DLD1 (cell line): ENCODE data around the gene RNFT2.

Experiments
- in situ Hi-C: cut with HindIII; loops from 2 replicates; pipeline ENCODE4 v1.10.0; 2017; ENCODE audit warnings: low sequenced_read_pairs

Gene RNFT2

DNA sequence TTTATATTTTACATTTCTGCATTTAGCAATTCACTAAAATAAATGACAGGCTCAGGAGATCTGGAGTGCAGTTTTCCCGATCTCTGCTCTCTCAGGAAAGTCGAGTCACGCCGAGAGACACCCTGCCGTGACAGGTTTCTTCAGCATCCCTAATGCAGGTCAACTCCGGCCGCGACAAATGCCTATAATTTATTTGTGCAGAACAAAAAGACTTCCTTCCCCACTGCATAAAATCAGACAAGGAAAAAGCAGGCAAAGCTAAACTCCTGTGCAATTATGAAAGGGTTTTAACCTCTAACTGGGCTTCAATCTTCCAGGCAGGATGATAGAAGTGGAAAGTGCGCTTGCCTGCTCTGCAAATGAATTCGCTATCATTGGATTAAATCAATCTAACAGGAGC lies 28.3 kb upstream of the RNFT2 start:
- in situ Hi-C loops = no loop called here

DNA sequence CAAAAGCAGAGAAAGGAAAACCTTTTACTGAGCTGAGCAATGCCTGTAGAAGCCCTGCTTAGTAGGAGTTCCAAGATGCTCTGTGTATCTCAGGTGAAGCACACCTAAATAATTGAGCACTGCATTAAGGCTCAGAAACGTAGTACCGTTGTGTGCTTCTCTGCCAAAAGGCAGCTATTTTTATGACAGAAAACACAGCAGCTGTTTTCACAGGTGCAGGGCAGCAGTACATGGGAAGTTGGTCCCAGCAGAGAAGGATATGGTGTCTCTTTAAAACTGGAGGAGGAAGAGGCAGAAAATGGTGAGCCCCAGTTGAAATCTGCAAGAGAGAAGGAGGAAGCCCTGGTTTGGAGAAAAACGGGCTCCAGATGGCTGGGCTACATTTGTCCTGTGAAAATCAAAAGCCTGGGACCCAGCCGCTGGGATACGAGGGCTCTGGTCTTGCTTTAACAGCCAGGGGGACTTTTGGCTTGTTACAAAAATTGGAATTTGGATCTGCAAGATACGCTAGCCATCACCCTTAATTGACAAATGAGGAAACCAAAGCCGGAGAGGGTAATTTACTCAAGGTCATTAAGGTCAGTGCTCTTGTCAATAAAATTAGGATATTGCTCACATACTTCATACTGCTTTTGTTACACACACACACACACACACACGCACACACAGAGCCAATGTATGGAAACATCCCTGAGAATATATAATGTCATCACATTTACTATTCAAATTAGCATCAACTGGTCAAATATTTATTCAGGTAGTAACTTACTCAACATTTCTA lies 27.6 kb upstream of the RNFT2 start:
- in situ Hi-C loops = no loop called here

DNA sequence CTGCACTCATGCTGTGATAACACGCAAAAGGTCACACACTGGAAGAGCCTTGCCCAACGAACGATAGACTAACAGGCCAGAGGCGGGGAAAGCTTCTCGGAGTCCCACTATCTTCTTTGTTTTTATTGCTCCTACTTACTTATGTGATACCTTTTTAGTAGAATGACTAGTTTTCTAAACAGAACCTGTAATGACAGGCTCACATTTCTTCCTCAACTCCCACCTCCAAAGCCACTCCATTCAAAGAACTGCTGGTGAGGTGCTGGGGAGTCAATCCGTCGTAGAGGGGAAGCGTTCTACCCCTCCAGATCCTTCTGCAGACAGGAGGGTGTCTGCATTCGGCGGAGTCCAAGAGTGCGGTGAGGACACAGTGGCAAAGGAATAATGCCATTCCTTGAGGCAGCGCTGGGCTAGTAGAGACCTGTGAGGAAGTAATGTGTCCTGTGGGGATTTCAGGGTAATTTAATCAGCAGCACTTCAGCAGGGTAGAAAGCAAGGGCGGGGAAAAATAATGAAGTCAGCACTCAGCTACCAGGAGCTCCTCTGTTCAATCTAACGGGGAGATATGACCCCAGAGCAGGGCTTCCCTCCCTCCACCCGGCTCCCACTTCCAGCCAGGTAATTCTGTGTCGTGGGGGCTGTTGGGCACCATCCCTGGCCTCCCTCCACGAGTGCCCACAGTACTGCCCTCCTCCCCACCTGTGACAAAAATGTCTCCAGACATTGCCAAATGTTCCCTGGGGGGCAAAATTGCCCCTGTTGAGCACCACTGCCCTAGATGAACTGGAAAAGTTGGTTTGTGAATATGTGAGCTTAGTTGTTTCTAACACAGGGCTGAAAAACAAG lies 25.4 kb upstream of the RNFT2 start:
- in situ Hi-C loops = no loop called here

DNA sequence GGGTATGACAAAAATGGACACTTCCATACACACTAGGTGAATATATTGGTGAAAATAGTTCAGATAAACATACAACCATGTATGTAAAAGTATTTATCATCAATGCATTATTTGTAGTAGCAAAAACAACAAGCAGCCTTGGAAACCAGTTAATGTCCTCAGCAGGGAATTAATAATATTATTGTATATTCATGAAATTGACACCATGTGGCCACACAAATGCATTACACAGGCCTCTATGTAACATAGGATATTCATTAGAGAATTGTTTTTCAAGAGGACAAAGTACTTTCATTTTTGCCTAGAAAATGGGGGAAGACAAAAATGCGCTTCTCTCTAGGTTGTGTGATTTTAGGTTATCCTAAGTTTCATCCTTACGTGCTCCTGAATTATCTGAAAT lies 24.6 kb upstream of the RNFT2 start:
- in situ Hi-C loops = no loop called here

DNA sequence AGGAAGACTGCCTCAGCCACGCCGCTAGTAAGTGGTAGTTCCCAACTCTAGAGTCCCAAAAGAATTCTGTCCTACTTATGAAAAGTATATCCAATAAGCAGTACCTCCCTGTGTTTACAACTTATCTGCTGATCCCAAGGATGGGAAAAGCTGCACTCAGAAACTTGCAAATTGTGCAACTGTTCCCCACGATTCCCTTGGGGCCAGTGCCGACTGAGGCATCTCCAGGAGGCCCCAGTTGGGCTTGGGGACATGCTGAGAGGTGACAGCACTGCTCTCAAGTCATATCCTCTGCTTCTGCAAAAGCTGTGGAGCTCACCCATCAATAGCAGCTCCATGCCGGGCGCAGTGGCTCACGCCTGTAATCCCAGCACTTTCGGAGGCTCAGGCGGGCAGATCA lies 23.9 kb upstream of the RNFT2 start:
- in situ Hi-C loops = no loop called here

DNA sequence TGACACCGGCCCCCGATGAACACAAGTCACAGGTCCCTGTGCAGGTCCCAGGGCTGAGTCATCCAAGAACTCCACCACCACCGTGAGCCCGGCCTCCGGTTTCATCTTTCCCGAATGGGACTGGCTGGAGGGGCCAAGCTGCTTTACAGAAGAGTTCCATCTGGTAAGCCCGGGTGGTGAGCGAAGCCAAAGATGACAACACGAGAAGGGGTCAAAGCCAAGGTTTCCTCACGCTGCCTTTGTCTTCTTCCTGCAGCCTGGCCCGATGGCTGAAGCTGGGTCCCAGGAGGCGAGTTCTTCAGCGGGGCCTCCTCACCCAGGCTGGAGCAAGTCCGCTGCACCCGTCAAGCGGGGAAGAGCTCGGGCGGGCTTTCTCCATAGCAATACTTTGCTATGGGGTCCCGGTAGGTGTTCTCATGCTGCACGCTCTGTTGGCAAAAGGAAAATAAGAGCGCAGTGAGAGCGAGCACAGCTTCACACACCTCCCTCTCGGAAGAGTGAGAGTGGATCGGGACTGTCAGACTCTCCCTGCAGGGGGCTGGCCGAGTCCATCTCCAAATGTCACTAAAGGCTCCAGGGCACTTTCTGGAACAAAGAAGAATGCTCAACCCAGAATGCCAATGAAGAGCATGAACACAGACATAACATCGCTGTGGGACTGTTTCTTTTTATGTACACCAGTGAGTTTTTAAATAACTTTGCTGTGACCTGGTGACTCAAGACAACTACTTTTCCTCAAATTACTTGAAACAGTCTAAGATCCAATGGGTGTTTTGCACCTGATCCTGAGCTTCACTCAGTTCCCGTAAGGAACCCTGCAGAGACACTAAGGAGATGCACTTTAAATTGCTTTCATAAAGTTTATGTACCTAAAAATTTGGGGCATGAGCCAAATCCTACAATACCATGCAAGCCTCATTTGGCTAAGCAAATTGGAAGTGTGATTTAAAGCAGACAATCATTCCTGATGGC lies 20.4 kb upstream of the RNFT2 start:
- in situ Hi-C loops = no loop called here

DNA sequence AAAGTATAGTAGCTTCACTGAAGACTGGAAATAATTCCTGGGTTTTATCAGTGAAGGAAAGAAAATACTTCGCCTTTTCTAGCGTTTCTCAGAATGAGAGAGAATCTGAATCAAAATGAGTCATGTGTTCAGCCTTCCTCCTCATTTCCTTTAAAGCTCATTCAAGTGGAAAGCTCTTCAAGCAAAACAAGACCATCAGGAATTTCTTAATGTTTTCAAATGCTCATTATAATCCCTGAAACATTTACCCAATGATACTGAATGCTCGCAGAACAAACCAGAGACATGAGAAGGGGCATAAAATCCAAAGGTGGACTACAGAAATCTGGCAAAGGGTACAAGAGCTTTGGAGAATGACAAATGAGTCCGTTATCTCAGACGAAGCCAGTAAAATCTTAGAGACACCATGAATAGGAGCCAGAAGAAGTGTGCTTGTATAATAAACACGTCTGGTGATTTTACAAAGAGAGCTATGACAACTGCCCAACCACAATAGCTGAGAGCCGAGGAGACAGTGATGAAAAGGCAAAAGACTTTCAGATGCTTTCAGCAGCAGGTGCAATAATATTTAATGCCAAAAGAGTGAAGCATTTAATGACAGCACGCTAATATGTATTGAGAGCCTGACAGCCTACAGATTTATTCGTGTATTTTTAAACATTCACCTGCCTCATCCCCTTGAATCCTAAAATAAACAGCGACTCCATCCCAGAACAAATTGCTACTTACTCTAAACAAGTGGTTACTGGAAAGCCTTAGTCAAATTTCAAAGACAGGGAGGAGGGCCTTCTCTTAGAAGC lies 19.3 kb upstream of the RNFT2 start:
- in situ Hi-C loops = no loop called here

DNA sequence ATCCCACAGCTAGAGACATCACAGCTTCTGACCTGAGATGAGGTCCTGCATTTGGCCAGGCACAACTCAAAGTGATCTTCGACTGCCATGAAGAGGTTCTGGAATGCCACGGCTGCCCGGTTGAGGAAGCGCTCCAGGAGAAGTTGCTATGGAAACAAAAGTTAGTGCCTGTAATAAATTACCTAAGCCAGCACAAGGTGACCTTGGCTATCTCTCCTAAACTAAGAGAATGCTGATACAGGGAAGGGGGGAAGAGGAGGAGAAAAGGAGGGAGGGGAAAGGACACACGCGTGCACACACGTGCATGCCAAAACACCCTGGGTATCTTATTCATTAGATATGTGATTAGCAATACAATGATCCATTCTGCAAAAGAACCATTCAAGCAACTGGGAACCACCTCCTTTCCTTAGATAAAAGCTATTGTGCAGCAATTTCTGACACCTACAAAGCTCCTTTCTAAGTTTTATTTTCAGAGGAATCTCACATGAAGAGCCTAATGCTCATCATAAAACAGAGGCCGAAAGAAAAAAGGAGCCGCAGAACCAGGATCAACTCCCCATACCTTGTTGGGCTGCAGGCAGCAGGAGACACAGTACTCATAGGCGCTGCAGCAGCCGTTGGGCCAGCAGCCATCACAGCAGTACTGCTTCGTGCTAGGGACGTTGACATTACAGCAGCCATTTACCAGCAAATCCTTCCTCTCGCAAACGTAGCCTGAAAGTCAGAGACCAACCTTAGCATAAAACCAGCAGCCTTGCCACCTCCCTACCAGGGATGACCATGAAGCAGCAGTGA lies 18.2 kb upstream of the RNFT2 start:
- in situ Hi-C loops = no loop called here

DNA sequence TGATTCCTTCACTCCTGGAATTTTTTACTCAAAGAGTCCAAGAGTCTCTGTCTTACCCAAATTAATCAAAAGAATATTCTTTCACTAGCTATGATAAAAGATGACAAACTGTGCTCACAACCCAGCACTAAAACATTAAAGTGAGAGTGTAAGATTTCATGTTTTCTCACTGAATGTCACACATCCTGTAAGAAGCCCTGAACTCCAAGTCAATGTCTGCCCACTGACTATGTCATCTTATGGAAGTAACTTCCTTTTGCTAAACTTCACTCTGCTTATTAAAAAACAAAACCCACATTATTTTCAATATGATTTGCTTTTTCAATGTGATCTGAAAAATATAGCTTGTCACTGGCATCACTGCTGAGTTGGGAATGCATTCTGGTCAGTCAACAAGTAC lies 15.9 kb upstream of the RNFT2 start:
- in situ Hi-C loops = no loop called here

DNA sequence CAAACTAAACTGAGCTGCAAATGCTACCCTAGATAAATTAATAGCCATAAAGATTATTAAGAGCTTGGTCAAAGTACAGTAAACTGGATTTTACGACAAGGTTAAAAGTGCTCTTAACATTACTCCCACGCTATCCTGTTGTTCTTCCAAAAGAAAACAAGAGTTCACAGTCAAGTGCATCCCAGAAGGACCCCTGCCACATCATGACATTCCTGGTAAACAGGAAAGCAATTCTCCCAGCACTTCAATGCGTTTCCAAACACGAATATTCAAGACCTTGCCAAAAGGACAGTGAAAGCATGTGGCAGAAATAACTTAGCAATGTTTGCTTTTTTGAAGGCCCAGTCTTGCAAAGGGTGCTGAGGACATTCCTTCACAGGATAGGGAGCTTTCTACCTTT lies 11.4 kb upstream of the RNFT2 start:
- in situ Hi-C loops = no loop called here

DNA sequence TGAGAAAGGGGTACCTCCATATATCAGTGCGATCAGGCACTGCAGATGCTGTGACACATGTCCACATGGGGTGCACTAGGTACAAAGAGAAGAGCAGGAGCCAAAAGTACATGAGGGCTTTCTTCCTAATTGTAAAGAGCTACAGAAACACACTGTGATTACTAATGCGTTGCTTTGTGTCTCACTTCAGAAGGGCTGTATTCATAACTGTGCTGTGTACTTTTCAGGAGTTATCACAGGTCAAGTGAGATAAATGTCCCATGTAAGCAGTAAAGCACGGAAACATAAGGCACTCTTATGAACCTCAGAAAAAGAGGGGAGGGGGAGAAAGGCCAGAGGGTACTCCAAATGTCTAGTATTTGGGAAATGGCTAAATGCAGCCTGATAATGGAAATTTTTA lies 10.9 kb upstream of the RNFT2 start:
- in situ Hi-C loops = no loop called here

DNA sequence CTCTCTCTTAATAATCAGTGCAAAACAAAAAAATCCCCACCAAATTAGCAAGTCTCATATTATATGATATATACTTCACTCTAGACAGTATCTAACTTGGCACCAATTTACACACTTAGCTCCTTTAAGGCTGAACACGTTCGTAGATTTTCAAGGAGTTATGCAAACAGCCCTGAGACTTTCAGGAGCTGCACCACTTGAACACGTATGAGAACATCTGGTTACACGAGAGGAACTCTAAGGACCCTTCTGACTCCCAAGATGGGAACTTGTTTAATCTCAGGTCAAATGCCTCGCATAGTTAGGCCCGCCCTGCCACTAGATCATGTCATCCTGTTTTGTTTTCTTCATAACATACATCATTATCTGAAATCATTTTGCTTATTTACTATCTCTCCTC lies 10.2 kb upstream of the RNFT2 start:
- in situ Hi-C loops = no loop called here

DNA sequence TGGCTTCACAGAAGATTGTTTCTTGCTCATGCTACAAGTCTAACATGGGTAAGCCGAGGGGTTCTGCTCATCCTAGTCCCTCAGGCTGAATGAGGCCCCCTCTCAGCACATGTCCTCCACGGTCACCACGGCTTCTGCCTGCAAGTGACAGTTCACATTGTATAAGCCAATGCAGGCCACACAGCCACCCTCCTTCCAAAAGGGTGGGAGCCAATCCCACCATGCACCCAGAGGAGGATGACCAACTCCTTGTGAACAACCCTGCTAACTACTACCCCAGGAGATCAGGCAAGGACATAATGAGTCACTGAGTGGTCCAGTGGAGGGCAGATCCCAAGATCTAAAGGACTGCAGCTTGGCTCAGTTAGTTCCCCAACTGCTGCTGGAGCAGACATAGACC lies 6.3 kb upstream of the RNFT2 start:
- in situ Hi-C loops = no loop called here

DNA sequence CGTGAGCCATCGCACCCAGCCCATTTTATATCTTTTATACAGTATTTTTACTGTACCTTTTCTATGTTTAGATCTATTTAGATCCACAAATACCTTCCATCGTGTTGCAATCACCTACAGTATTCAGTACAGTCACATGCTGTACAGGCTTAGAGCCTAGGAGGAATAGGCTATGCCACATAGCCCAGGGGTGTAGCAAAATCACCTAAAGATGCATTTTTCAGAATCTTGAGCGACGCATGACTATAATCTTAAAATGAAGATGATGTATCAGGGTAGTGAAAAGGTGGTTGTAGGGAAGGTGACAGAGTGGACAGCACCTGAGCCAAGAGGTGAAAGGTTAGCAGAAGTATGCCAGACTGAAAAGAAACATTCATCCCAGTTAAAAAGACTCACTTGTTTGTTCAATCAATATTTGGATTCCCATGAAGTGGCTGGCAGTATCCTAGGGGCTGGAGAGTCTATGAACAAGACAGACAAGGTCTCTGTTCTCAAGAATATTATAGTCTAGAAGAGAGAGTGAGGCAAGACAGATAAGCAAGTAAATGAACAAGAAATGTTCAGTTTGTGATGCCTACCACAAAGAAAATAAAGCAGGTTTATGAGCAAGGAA lies 3.9 kb upstream of the RNFT2 start:
- in situ Hi-C loops = no loop called here

DNA sequence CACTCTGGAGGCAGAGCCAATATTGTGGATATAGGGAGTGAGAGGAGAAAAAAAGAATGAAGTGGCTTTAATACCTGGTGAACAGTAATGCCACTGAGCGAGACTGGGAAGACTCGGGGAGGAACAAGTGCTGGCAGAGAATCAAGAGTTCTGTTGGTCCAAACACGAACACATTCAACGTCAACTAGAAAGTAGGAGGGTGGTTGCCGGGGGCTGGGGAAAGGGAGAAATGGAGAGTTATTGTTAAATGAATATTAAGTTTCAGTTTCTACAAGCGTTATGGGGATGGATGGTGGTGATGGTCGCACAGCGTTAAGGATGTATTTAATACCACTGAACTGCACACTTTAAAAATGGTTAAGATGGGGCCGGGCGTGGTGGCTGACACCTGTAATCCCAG lies 3.0 kb upstream of the RNFT2 start:
- in situ Hi-C loops = no loop called here

DNA sequence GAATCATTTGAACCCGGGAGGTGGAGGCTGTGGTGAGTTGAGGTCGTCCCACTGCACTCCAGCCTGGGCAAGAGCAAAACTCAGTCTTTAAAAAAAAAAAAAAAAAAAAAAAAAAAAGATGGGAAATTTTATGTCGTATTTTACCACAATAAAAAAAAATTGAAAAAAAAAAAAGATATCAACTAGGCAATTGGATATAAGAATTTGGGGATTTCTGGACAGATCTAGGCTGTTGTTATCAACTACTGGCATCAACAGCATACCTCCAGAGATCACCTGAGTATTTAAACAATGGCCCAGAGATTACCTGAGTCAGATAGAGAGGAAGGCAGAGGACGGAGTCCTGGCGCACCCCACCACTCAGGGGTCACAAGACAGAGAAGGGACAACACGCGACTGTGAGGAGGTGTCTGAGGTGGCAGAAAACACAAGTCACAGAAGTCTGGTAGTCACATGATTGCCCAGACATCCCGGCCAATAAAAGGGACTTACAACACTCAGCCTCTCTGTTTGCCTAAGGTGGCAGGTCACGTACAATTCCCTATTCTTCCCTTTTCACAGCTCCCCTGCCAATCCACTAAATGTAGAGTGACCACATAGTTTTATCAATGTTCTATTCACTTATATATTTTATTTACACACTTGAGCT lies 2.0 kb upstream of the RNFT2 start:
- in situ Hi-C loops = no loop called here

DNA sequence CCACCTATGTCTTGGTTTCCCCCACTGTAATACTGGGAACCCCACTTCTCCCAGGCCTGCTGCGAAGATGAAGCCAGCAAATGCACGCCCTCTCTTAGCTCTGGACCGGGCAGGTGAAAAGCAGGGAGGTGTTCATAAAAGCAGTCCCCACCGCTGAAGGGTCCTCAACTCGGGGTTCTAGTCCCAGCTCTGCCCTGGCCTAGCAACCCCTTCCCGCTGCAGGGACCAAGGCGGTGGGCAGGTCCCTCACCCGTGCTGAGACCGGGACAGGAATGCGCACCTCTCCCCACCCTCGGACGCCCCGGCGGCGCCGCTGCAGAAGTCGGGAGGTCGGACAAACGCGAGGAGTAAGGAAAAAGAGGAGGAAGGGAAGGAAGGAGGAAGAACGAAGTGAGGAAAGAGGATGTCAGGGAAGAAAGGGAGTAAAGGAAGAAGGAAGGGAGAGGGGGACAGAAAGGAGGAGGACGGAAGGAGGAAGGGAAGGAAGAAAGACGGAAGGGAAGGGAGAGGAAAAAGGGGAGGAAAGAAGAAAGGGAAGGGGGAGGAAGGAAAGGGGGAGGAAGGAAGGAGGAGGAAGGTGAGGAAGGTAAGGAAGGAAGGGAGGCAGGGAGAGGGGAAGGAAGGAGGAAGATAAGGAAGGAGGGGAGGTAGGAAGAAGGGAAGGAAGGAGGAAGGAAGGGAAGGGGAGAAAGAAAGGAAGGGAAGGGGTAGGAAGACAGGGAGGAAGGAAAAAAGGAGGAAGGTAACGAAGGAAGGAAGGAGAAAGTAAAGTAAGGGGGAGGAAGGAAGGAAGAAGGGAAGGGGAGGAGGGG lies 947 bp upstream of the RNFT2 start:
- in situ Hi-C loops = no loop called here

DNA sequence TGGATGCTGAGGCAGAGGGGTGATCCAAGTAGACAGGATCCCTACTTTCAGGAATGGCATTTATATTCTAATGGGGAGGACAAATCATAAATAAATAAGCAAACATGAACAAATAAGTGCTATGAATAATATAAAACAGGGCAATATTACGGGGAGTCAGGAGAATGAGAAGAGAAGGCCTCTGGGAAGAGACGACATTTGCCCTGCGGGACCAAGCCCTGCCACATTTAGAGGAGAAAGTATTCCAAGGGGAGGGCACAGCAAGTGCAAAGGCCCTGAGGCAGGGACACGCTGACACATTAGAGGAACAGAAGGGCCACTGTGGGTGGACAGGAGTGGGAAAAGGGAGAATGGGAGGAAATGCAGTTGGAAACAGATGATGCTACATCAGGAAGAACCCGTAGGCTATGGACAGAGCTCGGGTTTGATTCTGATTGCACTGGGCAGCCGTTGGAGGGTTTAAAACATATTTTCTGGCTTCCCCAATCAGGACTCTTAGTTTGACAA lies 1.3 kb downstream of the RNFT2 start:
- in situ Hi-C loops = no loop called here
